Hematopoietic multipotent progenitor cell treated with erythropoietin and hydrocortisone succinate and interleukin-3 and kit ligand, for 6 days (in vitro differentiated cells): ENCODE data around the gene TRMU.
A peak's percentile ranks its signal among the peaks of the same experiment; 100 is the strongest.
"Not testable (repeated sequence)": the region's sequence is repeated elsewhere in the genome, so short reads cannot be mapped to it uniquely, and the experiment has no call there.

ENCODE experiments used
- DNase-seq: peaks from one replicate; pipeline ENCODE4 v3.0.0-alpha.2; 2015

TRMU gene

GRCh38 chr22:46303347-46303965, 32.1 kb upstream of the TRMU start:
- DNase-seq = no peak

GRCh38 chr22:46308283-46308988, 27.1 kb upstream of the TRMU start:
- no peak for DNase-seq

GRCh38 chr22:46309526-46310085, 25.9 kb upstream of the TRMU start:
- no peak for DNase-seq

- DNase-seq = no peak
Observed at GRCh38 chr22:46312056-46312455, 23.5 kb upstream of the TRMU start.

- DNase-seq = not testable (repeated sequence)
Observed at GRCh38 chr22:46312848-46313247, 22.7 kb upstream of the TRMU start.

- no peak for DNase-seq
Observed at GRCh38 chr22:46315976-46316375, 19.5 kb upstream of the TRMU start.

GRCh38 chr22:46317646-46318045, 17.9 kb upstream of the TRMU start:
- DNase-seq = no peak

GRCh38 chr22:46318576-46318975, 16.9 kb upstream of the TRMU start:
- no peak for DNase-seq

- DNase-seq = no peak
Observed at GRCh38 chr22:46319319-46319718, 16.2 kb upstream of the TRMU start.

GRCh38 chr22:46320166-46320710, 15.3 kb upstream of the TRMU start:
- DNase-seq = no peak

GRCh38 chr22:46320716-46321386, 14.7 kb upstream of the TRMU start:
- no peak for DNase-seq

GRCh38 chr22:46322711-46323110, 12.8 kb upstream of the TRMU start:
- no peak for DNase-seq

GRCh38 chr22:46323162-46323561, 12.4 kb upstream of the TRMU start:
- DNase-seq = no peak

GRCh38 chr22:46326066-46326680, 9.3 kb upstream of the TRMU start:
- no peak for DNase-seq

GRCh38 chr22:46327691-46328465, 7.6 kb upstream of the TRMU start:
- no peak for DNase-seq

GRCh38 chr22:46328797-46329196, 6.7 kb upstream of the TRMU start:
- DNase-seq = no peak

- DNase-seq = no peak
Observed at GRCh38 chr22:46329616-46330015, 5.9 kb upstream of the TRMU start.

- no peak for DNase-seq
Observed at GRCh38 chr22:46330426-46330825, 5.1 kb upstream of the TRMU start.

GRCh38 chr22:46331496-46331895, 4.0 kb upstream of the TRMU start:
- DNase-seq = no peak

- DNase-seq = peak; percentile 45
Observed at GRCh38 chr22:46336119-46337078, 885 bp downstream of the TRMU start.

- DNase-seq = no peak
Observed at GRCh38 chr22:46337870-46338269, 2.4 kb downstream of the TRMU start.
